Urinary bladder (tissue), 4 donors: ENCODE measurements around the gene SIMC1. TPM values are rescaled to one million over a fixed set of nuclear protein-coding genes. Genes with fewer than 3 reads are reported as not detected.

Experiments used
- DNase-seq: peaks from one replicate; pipeline ENCODE4 v3.0.0-alpha.2; 2015; ENCODE audit errors: extremely low spot score
- H3K27ac ChIP-seq: one replicate; pipeline ENCODE4 v1.5.1; 2013; ENCODE audit warnings: low read depth, mild to moderate bottlenecking, moderate library complexity
- H3K36me3 ChIP-seq: one replicate; pipeline ENCODE4 v1.6.1; 2013; ENCODE audit warnings: mild to moderate bottlenecking, moderate library complexity; ENCODE audit not compliant: insufficient read depth
- H3K4me1 ChIP-seq: one replicate; pipeline ENCODE4 v1.6.1; 2013; ENCODE audit warnings: mild to moderate bottlenecking, moderate library complexity; ENCODE audit not compliant: insufficient read depth
- H3K4me3 ChIP-seq: one replicate; pipeline ENCODE4 v1.5.1; 2013; ENCODE audit warnings: low read depth, low read length
- WGBS: extraction: QIAGEN DNeasy Blood & Tissue Kit; methylation state at CpG from one replicate; pipeline ENCODE4 v1.1.7; 2013; 5-methylcytosine and 5-hydroxymethylcytosine counted together
- polyA plus RNA-seq: library from polyadenylated mRNA; stranded (reverse); fragments of 200-250 nt; gene quantifications from one replicate; pipeline ENCODE4 v1.2.3, GENCODE V29; 2013
- small RNA-seq: library from RNA; depleted of rRNA; stranded (forward); fragments of <200 nt; gene quantifications from one replicate; pipeline ENCODE3, GENCODE V24; 2014
- total RNA-seq: library from RNA; depleted of rRNA; stranded (reverse); fragments of >200 nt; gene quantifications from one replicate; pipeline ENCODE4 v1.2.3, GENCODE V29; 2014
- donor health status: healthy with polysubstance abuse.
- donor health status: healthy.

SIMC1 gene
- total and polyA plus RNA-seq, 2 donors = 11.7 to 13.5 TPM

DNA sequence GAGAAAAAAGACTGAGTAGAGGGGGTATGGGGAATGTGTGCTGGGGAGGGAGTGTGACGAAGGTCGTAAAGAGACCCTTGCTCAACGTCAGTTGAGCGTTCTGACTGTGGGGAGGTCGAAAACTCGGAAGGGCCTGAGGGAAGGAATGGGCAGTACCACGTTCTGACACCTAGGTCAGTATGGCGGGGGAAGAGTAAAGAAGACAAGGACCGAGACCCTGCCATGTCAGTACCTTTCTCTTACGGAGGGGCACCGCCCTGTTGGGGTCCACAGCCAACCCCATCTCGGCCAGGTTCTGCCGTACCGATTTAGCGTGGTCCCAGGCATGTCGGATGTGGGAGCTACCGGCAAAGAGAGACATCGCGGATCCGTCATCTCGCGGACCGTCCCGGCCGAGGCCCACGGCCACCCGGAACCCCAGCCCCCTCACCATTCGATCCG, 149.8 kb downstream of the SIMC1 start:
- Histone ChIP-seq H3K27ac (no peak overlapping the region), H3K36me3 (peaks cover 6% of the 10 kb centered on the region), H3K4me3 (peak overlapping the region; percentile 77), H3K4me1 (no peaks in the 10 kb centered on the region)
- under 1% methylated on average over 29 of the region's 29 CpGs for WGBS
- DNase-seq = no peak

GRCh38 chr5:176388444-176389134, 150.4 kb downstream of the SIMC1 start, which contains the start of the genes HIGD2A and NOP16:
Gene HIGD2A (plus strand): TSS chr5:176388751. CDS start chr5:176388820, 69 bp downstream.
Gene NOP16 (minus strand): TSS chr5:176388598. CDS start chr5:176388539, 59 bp downstream.
- Histone ChIP-seq H3K4me1 (no peaks in the 10 kb centered on the region), H3K27ac (peak within 1 kb of the TSS; percentile 97), H3K4me3 (peak within 1 kb of the TSS; percentile 77), H3K36me3 (peaks cover 6% of the 10 kb centered on the region)
- WGBS = under 1% methylated on average over 47 of the region's 47 CpGs
- DNase-seq = peak; percentile 99

- Histone ChIP-seq H3K36me3 (peaks cover 6% of the 10 kb centered on the region), H3K4me3 (peak overlapping the region; percentile 45), H3K27ac (peak overlapping the region; percentile 97), H3K4me1 (no peaks in the 10 kb centered on the region)
- WGBS = 27% methylated on average over 41 of the region's 41 CpGs
- no peak for DNase-seq
Observed at GRCh38 chr5:176389135-176390123, 151.2 kb downstream of the SIMC1 start.

- no peak for DNase-seq
- 87% methylated on average over 4 of the region's 4 CpGs for WGBS
- no peaks in the 10 kb centered on the region for H3K4me1 ChIP-seq
- peaks cover 6% of the 10 kb centered on the region for H3K36me3 ChIP-seq
- no peak overlapping the region for H3K4me3 ChIP-seq
- H3K27ac ChIP-seq = no peak overlapping the region
Observed at GRCh38 chr5:176391479-176391878, 153.3 kb downstream of the SIMC1 start.

DNA sequence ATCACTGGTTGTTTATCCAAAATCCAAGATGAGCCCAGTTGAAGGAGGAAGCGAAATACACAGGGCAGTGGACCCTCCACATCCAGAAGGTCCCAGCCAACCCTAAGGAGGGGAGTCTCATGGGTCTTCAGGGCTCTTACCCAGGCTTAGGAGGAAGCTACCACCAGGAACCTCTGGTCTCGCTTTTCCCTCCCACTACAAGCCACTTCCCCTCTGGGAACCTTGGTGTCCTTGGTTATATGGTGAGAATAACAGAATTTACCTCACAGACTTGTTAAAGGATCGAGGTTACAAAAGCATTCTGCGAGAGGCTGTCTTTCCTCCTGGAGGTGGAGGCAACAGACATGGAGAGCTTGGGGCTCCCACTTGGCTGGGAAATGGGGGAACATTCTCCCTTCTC, 153.8 kb downstream of the SIMC1 start:
- Histone ChIP-seq H3K4me3 (no peak overlapping the region), H3K36me3 (peaks cover 6% of the 10 kb centered on the region)
- WGBS = 93% methylated on average over 4 of the region's 4 CpGs

GRCh38 chr5:176392526-176392925, 154.3 kb downstream of the SIMC1 start:
- no peak overlapping the region for H3K4me3 ChIP-seq
- peaks cover 6% of the 10 kb centered on the region for H3K36me3 ChIP-seq
- 88% methylated on average over 11 of the region's 11 CpGs for WGBS
- H3K4me1 ChIP-seq = no peaks in the 10 kb centered on the region
- no peak overlapping the region for H3K27ac ChIP-seq
- DNase-seq = no peak

More for the DNA sequence above, 153.8 kb downstream of the SIMC1 start:
- H3K4me1 ChIP-seq = no peaks in the 10 kb centered on the region
- H3K27ac ChIP-seq = no peak overlapping the region
- no peak for DNase-seq

- no peak for DNase-seq
- WGBS = 92% methylated on average over 9 of the region's 9 CpGs
- H3K4me1 ChIP-seq = no peaks in the 10 kb centered on the region
- no peak overlapping the region for H3K4me3 ChIP-seq
- peaks cover 6% of the 10 kb centered on the region for H3K36me3 ChIP-seq
- no peak overlapping the region for H3K27ac ChIP-seq
Observed at GRCh38 chr5:176394096-176394495, 155.9 kb downstream of the SIMC1 start.

DNA sequence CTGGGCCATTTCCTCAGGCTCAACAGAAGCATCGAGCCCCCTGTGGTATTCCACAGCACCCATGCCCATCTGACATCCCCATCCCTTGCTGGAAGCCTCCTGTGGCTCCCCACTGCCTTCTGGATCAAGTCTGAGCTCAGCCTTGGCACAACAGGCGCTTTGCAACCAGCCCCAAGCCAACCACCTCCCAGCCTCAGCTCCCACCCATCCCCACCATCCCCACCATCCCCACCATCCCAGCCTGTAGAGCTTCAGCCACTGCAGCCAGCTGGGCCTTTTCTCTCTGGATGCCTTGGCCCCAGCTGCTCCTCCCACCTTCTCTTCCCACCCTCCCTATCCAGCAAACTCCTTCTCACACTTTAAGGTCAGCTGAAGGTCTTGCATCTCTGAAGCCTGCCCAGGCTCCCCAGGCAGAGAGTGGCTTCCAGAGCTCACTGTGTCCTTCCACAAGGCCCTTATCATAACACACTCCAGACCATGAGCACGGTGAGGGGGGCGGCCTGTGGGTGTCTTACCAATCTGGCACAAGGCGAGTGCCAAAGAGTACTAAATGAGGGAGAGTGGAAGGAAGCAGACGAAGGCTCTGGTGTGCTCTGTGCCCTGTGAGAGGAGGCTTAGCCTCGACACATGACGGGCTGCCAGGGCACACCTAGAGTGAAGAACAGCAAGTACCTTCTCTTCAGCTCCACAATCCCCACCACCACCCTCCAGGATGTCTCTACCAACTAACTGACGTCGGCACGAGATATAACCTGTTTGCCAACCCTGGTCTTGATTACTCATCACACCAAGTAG, 156.9 kb downstream of the SIMC1 start:
- no peak overlapping the region for H3K27ac ChIP-seq
- no peak for DNase-seq
- H3K4me1 ChIP-seq = no peaks in the 10 kb centered on the region
- H3K4me3 ChIP-seq = no peak overlapping the region
- WGBS = 72% methylated on average over 11 of the region's 11 CpGs
- peaks cover 6% of the 10 kb centered on the region for H3K36me3 ChIP-seq

Small RNA genes lying within 50 kb of the gene (small RNA-seq; reads per million reads assigned to genes)
- gene MIR1271 = 42.1 reads per million, percentile 96 among the genes with 10 or more reads in this experiment

Other genes starting within 250 kb of the SIMC1 start
- gene KIAA1191, start 123.3 kb downstream of the SIMC1 start, total RNA-seq = 38.1 TPM
- 91.8 TPM for gene KIAA1191, start 123.3 kb downstream of the SIMC1 start, polyA plus RNA-seq
- 20.8 TPM for gene ARL10, start 127.1 kb downstream of the SIMC1 start, total RNA-seq
- gene ARL10, start 127.1 kb downstream of the SIMC1 start, polyA plus RNA-seq = 3.6 TPM
- gene NOP16, start 150.2 kb downstream of the SIMC1 start, total RNA-seq = 3.2 TPM
- gene NOP16, start 150.2 kb downstream of the SIMC1 start, polyA plus RNA-seq = 27.9 TPM
- 62.0 TPM for gene HIGD2A, start 150.3 kb downstream of the SIMC1 start, total RNA-seq
- gene HIGD2A, start 150.3 kb downstream of the SIMC1 start, polyA plus RNA-seq = 188 TPM
- 29.6 TPM for gene CLTB, start 178.1 kb downstream of the SIMC1 start, total RNA-seq
- gene CLTB, start 178.1 kb downstream of the SIMC1 start, polyA plus RNA-seq = 146 TPM
- 43.4 TPM for gene FAF2, start 210.0 kb downstream of the SIMC1 start, total RNA-seq
- 21.0 TPM for gene FAF2, start 210.0 kb downstream of the SIMC1 start, polyA plus RNA-seq